Gastrocnemius medialis (tissue), 4 donors: ENCODE measurements around the gene UNC119. TPM values are rescaled to one million over a fixed set of nuclear protein-coding genes. Genes with fewer than 3 reads are reported as not detected.

ENCODE experiments used
- ATAC-seq, 2 donors: fragments of 150-250 bp; one replicate each; pipeline ENCODE4 v1.9.1; 2016
- DNase-seq, 2 donors: peaks; one replicate each; pipeline ENCODE4 v3.0.0-alpha.2; 2019
- H3K27ac ChIP-seq, 4 donors: fragments of 200-600 bp; sonication (generic); 1 replicate in 1 of 4; 2 replicates in 3 of 4; pipeline ENCODE4 v1.5.1; 2016 to 2018; ENCODE audit warnings: mild to moderate bottlenecking in 2 of 4, moderate library complexity in 1 of 4
- H3K27me3 ChIP-seq, 3 donors: fragments of 200-600 bp; sonication (generic) in 2 of 3; 1 replicate in 1 of 3; 2 replicates in 2 of 3; pipeline versions ENCODE4 v1.5.1 to v1.6.0; 2016 to 2019; ENCODE audit warnings: mild to moderate bottlenecking in 1 of 3, moderate library complexity in 1 of 3
- H3K36me3 ChIP-seq, 2 donors: fragments of 200-600 bp; sonication (generic) in 1 of 2; one replicate each; pipeline ENCODE4 v1.5.1; 2017 to 2018
- H3K4me1 ChIP-seq, 2 donors: fragments of 200-600 bp; sonication (generic) in 1 of 2; one replicate each; pipeline ENCODE4 v1.5.1; 2016 to 2017; ENCODE audit warnings: mild to moderate bottlenecking in 2 of 2
- H3K4me3 ChIP-seq, 4 donors: fragments of 200-600 bp; sonication (generic) in 3 of 4; 1 replicate in 1 of 4; 2 replicates in 3 of 4; pipeline ENCODE4 v1.5.1; 2016 to 2019; ENCODE audit warnings: mild to moderate bottlenecking in 2 of 4
- H3K9me3 ChIP-seq, 3 donors: fragments of 200-600 bp; sonication (generic) in 2 of 3; 1 replicate in 1 of 3; 2 replicates in 2 of 3; pipeline ENCODE4 v1.5.1; 2016 to 2019
- CTCF ChIP-seq, 5 experiments: fragments of 450-650 bp in 3 of 5; fragments of 200-600 bp in 2 of 5; sonication (generic) in 2 of 5; IDR thresholded peaks in 4 of 5; conservative IDR thresholded peaks in 1 of 5; 1 replicate in 4 of 5; 2 replicates in 1 of 5; pipeline ENCODE4 v1.5.1; 2016 to 2019; ENCODE audit warnings: antibody characterized with exemption in 5 of 5, mild to moderate bottlenecking in 3 of 5, moderate library complexity in 3 of 5
- POLR2A ChIP-seq, 2 donors: fragments of 450-650 bp; IDR thresholded peaks; one replicate each; pipeline ENCODE4 v1.6.1; 2017; ENCODE audit warnings: antibody characterized with exemption in 2 of 2, mild to moderate bottlenecking in 2 of 2, moderate library complexity in 2 of 2
- in situ Hi-C, 4 donors: fragments of 200-750 bp; cut with MboI; loops; one replicate each; pipeline versions ENCODE4 v1.15.0 to v1.8.0; 2017; ENCODE audit warnings: low sequenced_read_pairs in 4 of 4
- intact Hi-C: fragments of 100-400 bp; cut with DNase I; formaldehyde crosslinking; loops from one replicate; pipeline ENCODE4 v1.15.1; 2023; ENCODE audit warnings: low total_unique reads
- total RNA-seq, 4 donors: library from RNA; depleted of rRNA; stranded (reverse); fragments of >200 nt; gene quantifications; one replicate each; pipeline versions ENCODE4 v1.1.0 to v1.2.3, GENCODE V29; 2016

UNC119 gene
- total RNA-seq, 4 donors from 2014 or later = 3.1 to 10.2 (median 6.3) TPM

GRCh38 chr17:28511858-28512461 is 40.5 kb downstream of the UNC119 start:
- no peaks in the 10 kb centered on the region for H3K9me3 ChIP-seq
- no peak overlapping the region for H3K27ac ChIP-seq
- TF ChIP-seq CTCF (IDR thresholded peaks at IDR 0.05 in 4 of 5, conservative IDR thresholded peaks at IDR 0.05 in 1 of 5) (no peak), POLR2A (IDR thresholded peaks at IDR 0.05) (no peak)
- intact Hi-C loops (no loop called here), in situ Hi-C loops (loop anchor here in 1 of 4 donors (25.0 kb wide), 1 partner anchor 100 kb away; the partner anchor contains the start of gene SLC46A1)
- no peak overlapping the region for H3K4me3 ChIP-seq
- H3K27me3 ChIP-seq = peaks cover 17 to 42% (median 38%) of the 10 kb centered on the region in 3 donors
- no peaks in the 10 kb centered on the region for H3K36me3 ChIP-seq
- no peaks in the 10 kb centered on the region for H3K4me1 ChIP-seq
- DNase-seq = no peak
- no peak for ATAC-seq

- intact Hi-C loops = no loop called here
- in situ Hi-C loops = loop anchor here in 1 of 4 donors (25.0 kb wide), 1 partner anchor 97 kb away; the partner anchor contains the start of gene SLC46A1
- TF ChIP-seq POLR2A (IDR thresholded peaks at IDR 0.05) (no peak), CTCF (IDR thresholded peaks at IDR 0.05 in 4 of 5, conservative IDR thresholded peaks at IDR 0.05 in 1 of 5) (no peak)
- Histone ChIP-seq H3K36me3 (no peaks in the 10 kb centered on the region), H3K4me3 (no peak overlapping the region), H3K9me3 (no peaks in the 10 kb centered on the region), H3K27me3 (peaks cover 17 to 45% (median 38%) of the 10 kb centered on the region in 3 donors), H3K4me1 (no peaks in the 10 kb centered on the region), H3K27ac (no peak overlapping the region)
- ATAC-seq (no peak), DNase-seq (no peak)
Measured at GRCh38 chr17:28509789-28510188, 42.6 kb downstream of the UNC119 start.

- Histone ChIP-seq H3K36me3 (no peaks in the 10 kb centered on the region), H3K27ac (no peak overlapping the region), H3K4me1 (no peaks in the 10 kb centered on the region), H3K4me3 (no peak overlapping the region), H3K27me3 (peaks cover 11 to 40% (median 28%) of the 10 kb centered on the region in 3 donors), H3K9me3 (no peaks in the 10 kb centered on the region)
- DNase-seq (no peak), ATAC-seq (no peak)
- TF ChIP-seq CTCF (IDR thresholded peaks at IDR 0.05 in 4 of 5, conservative IDR thresholded peaks at IDR 0.05 in 1 of 5) (no peak), POLR2A (IDR thresholded peaks at IDR 0.05) (no peak)
- intact Hi-C loops = no loop called here
- in situ Hi-C loops = loop anchor here in 1 of 4 donors (25.0 kb wide), 1 partner anchor 96 kb away; the partner anchor contains the start of gene SLC46A1
Measured at GRCh38 chr17:28508211-28508724, 44.2 kb downstream of the UNC119 start.

- no peak for TF ChIP-seq POLR2A (IDR thresholded peaks at IDR 0.05)
- no peak for TF ChIP-seq CTCF (IDR thresholded peaks at IDR 0.05 in 4 of 5, conservative IDR thresholded peaks at IDR 0.05 in 1 of 5)
- no peak for DNase-seq
- Histone ChIP-seq H3K27ac (no peak overlapping the region), H3K4me1 (no peaks in the 10 kb centered on the region), H3K4me3 (no peak overlapping the region), H3K36me3 (no peaks in the 10 kb centered on the region), H3K9me3 (no peaks in the 10 kb centered on the region), H3K27me3 (peaks cover 11 to 39% (median 27%) of the 10 kb centered on the region in 3 donors)
- in situ Hi-C loops = loop anchor here in 1 of 4 donors (25.0 kb wide), 1 partner anchor 95 kb away; the partner anchor contains the start of gene SLC46A1
- intact Hi-C loops = no loop called here
- ATAC-seq = no peak
Measured at GRCh38 chr17:28507567-28508203, 44.7 kb downstream of the UNC119 start.
